AG04450 (cell line): ENCODE results near the gene GPR55. TPM values are rescaled to one million over a fixed set of nuclear protein-coding genes. Genes with fewer than 3 reads are reported as not detected.

Source experiments
- CTCF ChIA-PET: fragments of 300-600, 350-600 bp; formaldehyde crosslinking; extraction: SDS; loops from one replicate; lab custom pipeline; 2022; ENCODE audit warnings: antibody characterized with exemption, inconsistent platforms; lab: Charles Lee
- POLR2A ChIA-PET: fragments of 350-600 bp; formaldehyde crosslinking; extraction: SDS; loops from one replicate; lab custom pipeline; 2021; ENCODE audit warnings: antibody characterized with exemption, inconsistent platforms; lab: Yijun Ruan, JAX
- DNase-seq: peaks from one replicate; pipeline ENCODE4 v3.0.0-alpha.2; 2011; ENCODE audit warnings: low read depth, low spot score
- H3K27ac ChIP-seq: one replicate; pipeline ENCODE4 v1.5.1; 2012; ENCODE audit warnings: low read depth, low read length, control low read depth
- H3K27me3 ChIP-seq: one replicate; pipeline ENCODE4 v1.6.0; 2012; ENCODE audit warnings: low read length; ENCODE audit not compliant: control insufficient read depth, insufficient read depth
- H3K4me3 ChIP-seq: 2 replicates; pipeline ENCODE4 v1.5.1; 2011; ENCODE audit warnings: mild to moderate bottlenecking, low read depth, low read length, control low read depth
- H3K9me3 ChIP-seq: 2 replicates; pipeline ENCODE4 v1.5.1; 2012; ENCODE audit warnings: low read length; ENCODE audit not compliant: control insufficient read depth, insufficient read depth
- polyA plus RNA-seq: library from polyadenylated mRNA; depleted of rRNA; stranded (reverse); fragments of >200 nt; gene quantifications from 2 replicates; pipeline ENCODE4 v1.2.3, GENCODE V29; 2011
- TF ChIP-seq, protein P1 (sequence below): IDR thresholded peaks from 2 replicates; pipeline ENCODE4 v1.5.1; 2011; ENCODE audit warnings: low read depth, low read length, control low read depth, inconsistent platforms

Gene GPR55
- polyA plus RNA-seq, 1 experiment = not detected

DNA sequence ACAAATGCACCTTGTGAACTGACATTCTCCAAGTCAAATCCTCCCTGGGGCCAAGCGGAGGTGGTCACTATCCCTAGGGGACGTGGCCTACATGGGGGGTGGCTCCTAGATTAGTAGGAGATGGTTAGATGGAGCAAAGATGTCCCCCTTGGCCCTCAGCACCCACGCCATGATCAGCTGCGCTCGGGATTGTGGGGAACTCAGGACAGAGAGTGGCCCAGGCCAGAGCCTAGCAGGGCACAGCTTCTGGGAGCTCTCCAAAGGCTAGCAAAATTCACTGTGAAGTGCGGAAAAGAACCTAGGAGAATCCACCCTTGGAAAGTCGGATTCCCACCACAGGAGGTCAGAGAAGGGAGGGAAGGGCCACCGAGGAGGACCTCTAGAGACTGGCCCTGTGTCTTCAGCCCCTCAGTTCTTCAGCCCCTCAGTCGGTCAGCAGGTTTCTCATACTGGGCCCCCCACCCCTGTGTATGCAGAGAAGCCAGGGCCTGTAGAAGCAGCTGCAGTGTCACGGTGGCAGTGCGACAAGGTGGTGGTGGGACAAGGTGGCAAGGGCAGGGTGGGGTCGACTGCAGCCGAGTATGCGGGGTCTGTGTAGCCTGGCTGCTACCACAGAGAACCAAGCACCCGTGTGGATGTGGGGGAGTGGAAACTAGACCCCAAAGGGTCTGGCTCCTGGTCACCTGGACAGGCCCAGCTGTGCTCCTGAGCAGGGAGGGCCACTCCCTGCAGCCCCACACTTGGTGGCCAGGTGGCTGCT, 18.4 kb downstream of the GPR55 start:
- H3K27me3 ChIP-seq = no peaks in the 10 kb centered on the region
- H3K9me3 ChIP-seq = no peaks in the 10 kb centered on the region; the same call in 1 of the 2 replicates
- POLR2A ChIA-PET = no interaction called here
- no peak for DNase-seq
- TF ChIP-seq, protein P1, sequence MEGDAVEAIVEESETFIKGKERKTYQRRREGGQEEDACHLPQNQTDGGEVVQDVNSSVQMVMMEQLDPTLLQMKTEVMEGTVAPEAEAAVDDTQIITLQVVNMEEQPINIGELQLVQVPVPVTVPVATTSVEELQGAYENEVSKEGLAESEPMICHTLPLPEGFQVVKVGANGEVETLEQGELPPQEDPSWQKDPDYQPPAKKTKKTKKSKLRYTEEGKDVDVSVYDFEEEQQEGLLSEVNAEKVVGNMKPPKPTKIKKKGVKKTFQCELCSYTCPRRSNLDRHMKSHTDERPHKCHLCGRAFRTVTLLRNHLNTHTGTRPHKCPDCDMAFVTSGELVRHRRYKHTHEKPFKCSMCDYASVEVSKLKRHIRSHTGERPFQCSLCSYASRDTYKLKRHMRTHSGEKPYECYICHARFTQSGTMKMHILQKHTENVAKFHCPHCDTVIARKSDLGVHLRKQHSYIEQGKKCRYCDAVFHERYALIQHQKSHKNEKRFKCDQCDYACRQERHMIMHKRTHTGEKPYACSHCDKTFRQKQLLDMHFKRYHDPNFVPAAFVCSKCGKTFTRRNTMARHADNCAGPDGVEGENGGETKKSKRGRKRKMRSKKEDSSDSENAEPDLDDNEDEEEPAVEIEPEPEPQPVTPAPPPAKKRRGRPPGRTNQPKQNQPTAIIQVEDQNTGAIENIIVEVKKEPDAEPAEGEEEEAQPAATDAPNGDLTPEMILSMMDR = no peak
- no peak overlapping the region for H3K4me3 ChIP-seq
- CTCF ChIA-PET = interaction anchor here (12.0 kb wide), 1 partner anchor 80 kb away, joined by 184 read pairs; no protein-coding TSS in a partner anchor
- no peak overlapping the region for H3K27ac ChIP-seq

DNA sequence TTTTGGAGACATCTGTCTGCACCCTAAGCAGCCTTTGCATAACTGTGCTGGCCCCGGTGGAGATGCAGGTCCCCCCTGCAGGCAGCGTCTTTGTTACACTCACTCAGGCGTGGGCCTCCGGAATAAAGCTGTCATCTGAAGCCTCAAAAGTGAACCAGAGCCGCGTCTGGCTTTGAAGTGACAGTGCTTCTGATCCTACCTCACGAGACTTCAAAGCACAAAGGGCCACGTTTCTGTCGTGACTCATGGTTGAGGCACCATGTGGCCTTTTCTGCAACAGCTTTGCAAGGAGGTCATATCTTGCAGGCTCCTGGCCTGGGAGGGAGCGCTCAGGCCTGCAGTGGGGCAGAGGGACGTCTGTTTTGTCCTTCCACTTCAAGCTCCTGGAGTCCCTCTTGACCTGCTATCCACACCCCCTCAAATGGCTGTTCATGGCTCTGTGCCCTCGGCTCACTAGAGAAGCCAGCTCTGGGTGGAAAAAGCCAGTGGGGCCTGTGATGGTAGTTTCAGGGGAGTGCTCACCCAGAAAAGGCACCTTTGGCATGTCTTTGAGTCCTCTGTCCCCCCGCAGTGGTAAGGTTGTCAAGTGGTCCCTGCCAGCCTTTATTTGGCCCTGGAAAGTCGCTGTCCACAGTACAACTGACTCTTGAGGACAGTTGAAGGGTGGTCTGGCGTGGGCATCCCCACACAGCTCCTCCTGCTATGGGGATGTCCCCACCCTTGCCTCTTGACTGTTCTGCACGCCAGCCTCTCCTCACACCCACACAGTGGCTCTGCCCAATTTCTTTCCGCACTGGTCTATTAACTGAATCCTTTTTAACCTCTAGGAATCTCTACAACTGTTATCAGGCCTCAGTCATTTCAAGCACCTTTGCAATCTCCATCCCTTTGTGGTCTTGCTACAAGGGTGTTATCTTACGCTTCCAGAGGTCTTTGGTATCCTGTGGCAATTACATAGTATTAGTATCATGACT, 19.3 kb downstream of the GPR55 start:
- Histone ChIP-seq H3K27me3 (peaks cover 6% of the 10 kb centered on the region), H3K27ac (no peak overlapping the region), H3K4me3 (no peak overlapping the region), H3K9me3 (no peaks in the 10 kb centered on the region; the same call in 1 of the 2 replicates)
- DNase-seq = no peak
- ChIA-PET CTCF (interaction anchor here (0.7 to 12.0 kb wide), 2 partner anchors 81 to 147 kb away, joined by 3 to 184 read pairs; no protein-coding TSS in a partner anchor), POLR2A (no interaction called here)
- TF ChIP-seq, protein P1 = no peak

DNA sequence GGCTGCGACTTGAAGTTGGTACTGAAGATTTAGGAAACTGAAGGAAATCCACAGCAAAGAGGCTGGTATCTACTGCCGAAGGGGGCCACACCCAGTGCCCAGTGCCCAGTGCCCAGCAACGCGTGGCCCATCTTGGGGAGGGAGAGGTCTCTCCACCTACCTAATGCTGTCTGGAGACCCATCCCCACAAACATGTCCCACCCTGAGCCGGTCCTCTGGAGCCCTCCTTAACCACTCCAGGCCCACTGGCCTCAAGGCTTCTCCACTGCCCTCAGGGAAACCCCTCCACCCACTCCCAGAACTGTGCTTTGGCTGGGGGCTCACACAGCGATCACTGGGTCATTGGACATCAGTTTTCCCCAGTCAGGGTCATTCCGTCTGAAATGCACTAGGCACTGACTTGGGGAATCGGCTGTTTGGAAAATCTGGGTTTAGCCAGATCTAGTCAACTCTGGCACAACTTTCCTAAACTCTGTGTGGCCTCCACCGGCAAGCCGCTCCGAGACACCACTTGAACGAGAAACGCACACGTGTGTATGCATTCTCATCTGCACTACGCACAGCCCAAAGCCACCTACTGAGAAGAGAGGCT, 20.1 kb downstream of the GPR55 start:
- no peaks in the 10 kb centered on the region; the same call in 1 of the 2 replicates for H3K9me3 ChIP-seq
- DNase-seq = no peak
- ChIA-PET POLR2A (no interaction called here), CTCF (interaction anchor here (1.2 to 12.0 kb wide), 2 partner anchors 82 to 148 kb away, joined by 7 to 184 read pairs; no protein-coding TSS in a partner anchor)
- no peak overlapping the region for H3K27ac ChIP-seq
- TF ChIP-seq, protein P1 = no peak
- H3K27me3 ChIP-seq = peaks cover 14% of the 10 kb centered on the region
- H3K4me3 ChIP-seq = no peak overlapping the region

DNA sequence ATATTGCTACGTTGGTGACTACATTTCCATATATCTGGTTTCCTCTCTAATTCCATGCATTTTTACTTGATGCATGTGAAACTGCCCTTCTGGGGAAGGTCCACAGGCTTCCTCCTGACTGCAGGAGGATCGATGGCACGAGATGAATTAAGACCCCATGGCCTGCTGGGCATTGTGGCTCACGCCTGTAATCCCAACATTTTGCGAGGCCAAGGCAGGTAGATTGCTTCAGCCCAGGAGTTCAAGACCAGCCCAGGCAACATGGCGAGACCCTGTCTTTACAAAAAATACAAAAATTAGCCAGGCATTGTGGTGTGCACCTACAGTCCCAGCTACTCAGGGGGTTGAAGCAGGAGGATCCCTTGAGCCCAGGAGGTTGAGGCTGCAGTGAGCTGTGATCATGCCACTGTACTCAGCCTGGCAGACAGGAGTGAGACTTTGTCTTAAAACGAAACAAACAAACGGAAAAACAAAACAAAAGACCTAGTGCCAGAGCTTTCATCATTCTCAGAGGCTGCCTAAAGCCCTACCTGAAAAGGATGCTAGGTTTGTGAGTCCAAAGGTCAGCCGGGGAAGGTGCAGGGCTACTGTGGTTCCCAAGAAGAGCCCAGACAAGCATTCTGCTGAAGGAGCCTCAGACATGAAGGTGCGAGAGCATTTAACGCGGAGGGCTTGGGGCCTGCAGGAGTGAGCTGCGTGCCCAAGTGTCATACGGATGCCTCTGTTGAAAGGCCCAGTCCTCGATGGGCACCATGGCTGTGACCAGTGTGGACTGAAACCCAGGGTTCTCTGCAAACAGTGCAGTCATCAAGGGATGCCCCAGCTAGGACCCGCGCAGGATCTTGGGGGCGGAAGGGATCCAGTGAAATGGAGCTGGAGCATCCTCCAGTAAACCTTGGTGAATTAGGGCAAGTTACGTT, 21.6 kb downstream of the GPR55 start:
- TF ChIP-seq, protein P1 = no peak
- no peak overlapping the region for H3K27ac ChIP-seq
- DNase-seq = no peak
- POLR2A ChIA-PET = no interaction called here
- H3K27me3 ChIP-seq = peaks cover 27% of the 10 kb centered on the region
- CTCF ChIA-PET = interaction anchor here (1.0 to 12.0 kb wide), 6 partner anchors 9 to 548 kb away, joined by 3 to 184 read pairs (median 6); no protein-coding TSS in a partner anchor
- no peaks in the 10 kb centered on the region; the same call in 1 of the 2 replicates for H3K9me3 ChIP-seq
- H3K4me3 ChIP-seq = no peak overlapping the region
